ENCODE data around the gene TMBIM1. TPM values are rescaled to one million over a fixed set of nuclear protein-coding genes. Genes with fewer than 3 reads are reported as not detected.

TMBIM1 gene
- total RNA-seq, 4 donors from 2014 or later, result 272 to 341 (median 287) TPM

- Histone ChIP-seq H3K27ac (no peak overlapping the region), H3K27me3 (no peaks in the 10 kb centered on the region), H3K4me1 (peaks cover 0 to 16% of the 10 kb centered on the region in 2 donors), H3K9me3 (no peaks in the 10 kb centered on the region), H3K4me3 (replicated peaks in 1 of 3) (no peak overlapping the region), H3K36me3 (no peaks in the 10 kb centered on the region)
- intact Hi-C loops (cut with DNase I), result no loop called here
- no peak for DNase-seq
- WGBS, 2 donors, result 78 to 84% methylated on average over 16 of the region's 16 CpGs
- no peak for TF ChIP-seq POLR2A (IDR thresholded peaks at IDR 0.05)
- no peak for TF ChIP-seq CTCF (IDR thresholded peaks at IDR 0.05)
These were observed 40.8 kb upstream of the TMBIM1 start for GRCh38 chr2:218332920-218333645.

DNA sequence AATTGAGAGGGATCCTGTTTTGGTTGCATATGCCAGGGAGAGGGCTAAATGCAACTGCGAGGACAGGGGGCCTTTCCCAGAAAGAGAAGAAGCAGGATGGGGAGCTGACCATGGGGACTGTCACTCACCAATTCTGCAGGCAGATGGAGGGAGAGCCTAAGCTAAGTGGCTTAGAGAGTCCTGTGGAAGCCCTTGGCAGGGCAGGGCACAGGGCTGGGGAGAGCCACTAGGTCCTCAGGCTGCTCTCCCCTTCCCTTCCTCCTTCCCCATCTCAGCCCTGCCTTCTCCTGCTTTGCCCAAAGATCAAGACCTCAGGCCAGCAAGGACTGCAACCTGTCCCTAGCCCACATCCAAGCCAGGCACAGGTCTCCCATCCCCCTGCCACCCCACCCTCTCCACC lies 40.0 kb upstream of the TMBIM1 start:
- Histone ChIP-seq H3K9me3 (no peaks in the 10 kb centered on the region), H3K27ac (no peak overlapping the region), H3K4me1 (peaks cover 0 to 16% of the 10 kb centered on the region in 2 donors), H3K4me3 (replicated peaks in 1 of 3) (no peak overlapping the region), H3K36me3 (no peaks in the 10 kb centered on the region), H3K27me3 (no peaks in the 10 kb centered on the region)
- TF ChIP-seq CTCF (IDR thresholded peaks at IDR 0.05) (no peak), POLR2A (IDR thresholded peaks at IDR 0.05) (no peak)
- 93 to 100% methylated on average over 1 of the region's 1 CpG for WGBS, 2 donors
- no peak for DNase-seq
- intact Hi-C loops (cut with DNase I), result no loop called here

DNA sequence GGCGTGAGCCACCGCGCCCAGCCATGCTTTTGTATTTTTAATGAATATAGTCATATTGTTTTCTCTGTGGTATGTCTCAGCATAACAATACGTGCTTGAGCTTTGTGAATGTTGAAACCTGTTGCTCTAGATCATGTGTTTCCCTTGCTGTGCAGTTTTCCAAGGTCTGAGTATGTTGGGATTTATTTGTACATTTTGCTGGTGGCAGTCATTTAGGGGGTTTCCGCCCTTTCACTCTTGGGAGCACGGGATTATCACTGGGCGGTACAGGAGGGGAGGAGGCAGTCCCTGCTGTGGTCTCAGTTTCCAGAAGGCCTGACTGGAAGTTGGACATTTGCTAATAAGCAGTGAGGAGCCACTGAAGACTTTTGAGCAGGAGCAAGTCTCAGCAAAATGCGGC lies 39.4 kb upstream of the TMBIM1 start:
- Histone ChIP-seq H3K9me3 (no peaks in the 10 kb centered on the region), H3K4me3 (replicated peaks in 1 of 3) (no peak overlapping the region), H3K27me3 (no peaks in the 10 kb centered on the region), H3K27ac (no peak overlapping the region), H3K4me1 (peaks cover 0 to 16% of the 10 kb centered on the region in 2 donors), H3K36me3 (no peaks in the 10 kb centered on the region)
- no peak for TF ChIP-seq POLR2A (IDR thresholded peaks at IDR 0.05)
- TF ChIP-seq CTCF (IDR thresholded peaks at IDR 0.05), result no peak
- no peak for DNase-seq
- 88 to 93% methylated on average over 8 of the region's 8 CpGs for WGBS, 2 donors
- intact Hi-C loops (cut with DNase I), result no loop called here

- intact Hi-C loops (cut with DNase I), result no loop called here
These were observed 37.7 kb upstream of the TMBIM1 start for GRCh38 chr2:218329826-218330593.

More at GRCh38 chr2:218329826-218330593, 37.7 kb upstream of the TMBIM1 start:
- peak overlapping the region in 2 of 3 donors; percentile 45 to 68 for H3K27ac ChIP-seq
- 61 to 65% methylated on average over 6 to 8 of the region's 8 CpGs for WGBS, 2 donors
- TF ChIP-seq POLR2A (IDR thresholded peaks at IDR 0.05) (no peak), CTCF (IDR thresholded peaks at IDR 0.05) (no peak)
- H3K36me3 ChIP-seq, result no peaks in the 10 kb centered on the region
- no peaks in the 10 kb centered on the region for H3K9me3 ChIP-seq
- H3K4me1 ChIP-seq, result peaks cover 0 to 25% of the 10 kb centered on the region in 2 donors
- H3K4me3 ChIP-seq (replicated peaks in 1 of 3), result no peak overlapping the region
- H3K27me3 ChIP-seq, result no peaks in the 10 kb centered on the region
- DNase-seq, result peak; percentile 59 to 71

Data from thyroid gland (tissue), 4 donors.